Gastrocnemius medialis (tissue), 4 donors: ENCODE measurements around the gene SMTNL2.

Experiments used
- CTCF ChIP-seq, 5 experiments: fragments of 450-650 bp in 3 of 5; fragments of 200-600 bp in 2 of 5; sonication (generic) in 2 of 5; IDR thresholded peaks in 4 of 5; conservative IDR thresholded peaks in 1 of 5; 1 replicate in 4 of 5; 2 replicates in 1 of 5; pipeline ENCODE4 v1.5.1; 2016 to 2019; ENCODE audit warnings: antibody characterized with exemption in 5 of 5, mild to moderate bottlenecking in 3 of 5, moderate library complexity in 3 of 5
- POLR2A ChIP-seq, 2 donors: fragments of 450-650 bp; IDR thresholded peaks; one replicate each; pipeline ENCODE4 v1.6.1; 2017; ENCODE audit warnings: antibody characterized with exemption in 2 of 2, mild to moderate bottlenecking in 2 of 2, moderate library complexity in 2 of 2

- no peak for TF ChIP-seq POLR2A (IDR thresholded peaks at IDR 0.05)
- no peak for TF ChIP-seq CTCF (IDR thresholded peaks at IDR 0.05 in 4 of 5, conservative IDR thresholded peaks at IDR 0.05 in 1 of 5)
Observed at GRCh38 chr17:4544135-4544950, 40.0 kb upstream of the SMTNL2 start.
